Neural cell (in vitro differentiated cells): ENCODE results near the gene PRG2. TPM values are rescaled to one million over a fixed set of nuclear protein-coding genes. Genes with fewer than 3 reads are reported as not detected.

ENCODE experiments used
- H2AFZ ChIP-seq: fragments of 200-600, 300-800 bp; sonication (generic), shearing (Covaris generic); 2 replicates; pipeline ENCODE4 v1.6.0; 2014; ENCODE audit warnings: low read depth, mild to moderate bottlenecking, antibody characterized with exemption, low read length, moderate library complexity
- H3F3A ChIP-seq: fragments of 200-600 bp; shearing (Covaris generic); 2 replicates; pipeline ENCODE4 v1.6.1; 2016; ENCODE audit warnings: mild to moderate bottlenecking, moderate library complexity, mixed read lengths, antibody characterized with exemption, low read length; ENCODE audit not compliant: insufficient read depth, poor library complexity, severe bottlenecking
- H3K27ac ChIP-seq: fragments of 200-600, 300-800 bp; sonication (generic), shearing (Covaris generic); 2 replicates; pipeline ENCODE4 v1.5.1; 2014; ENCODE audit warnings: mild to moderate bottlenecking, low read length, moderate library complexity
- H3K27me3 ChIP-seq: fragments of 300-800, 200-600 bp; sonication (generic), shearing (Covaris generic); 2 replicates; pipeline ENCODE4 v1.6.0; 2014; ENCODE audit warnings: mild to moderate bottlenecking, low read depth, low read length, moderate library complexity; ENCODE audit not compliant: insufficient read depth
- H3K36me3 ChIP-seq: fragments of 300-800, 200-600 bp; sonication (generic), shearing (Covaris generic); 2 replicates; pipeline ENCODE4 v1.5.1; 2014; ENCODE audit warnings: mild to moderate bottlenecking, antibody characterized with exemption, low read length, moderate library complexity; ENCODE audit not compliant: insufficient read depth
- H3K4me2 ChIP-seq: fragments of 300-800, 200-600 bp; sonication (generic), shearing (Covaris generic); 2 replicates; pipeline ENCODE4 v1.6.0; 2014; ENCODE audit warnings: mild to moderate bottlenecking, low read length
- H3K4me3 ChIP-seq: fragments of 300-800, 200-600 bp; sonication (generic), shearing (Covaris generic); 2 replicates; pipeline ENCODE4 v1.5.1; 2014; ENCODE audit warnings: mild to moderate bottlenecking, low read length, moderate library complexity
- H3K79me2 ChIP-seq: fragments of 200-600 bp; shearing (Covaris generic); replicated peaks from 2 replicates; pipeline ENCODE4 v1.6.0; 2014; ENCODE audit warnings: mild to moderate bottlenecking, low read length, moderate library complexity; ENCODE audit not compliant: insufficient read depth
- H3K9ac ChIP-seq: fragments of 300-800, 200-600 bp; sonication (generic), shearing (Covaris generic); 2 replicates; pipeline ENCODE4 v1.6.1; 2016; ENCODE audit warnings: mild to moderate bottlenecking, low read length, mixed read lengths
- H3K9me2 ChIP-seq: fragments of 200-600 bp; shearing (Covaris generic); 2 replicates; pipeline ENCODE4 v1.6.1; 2016; ENCODE audit warnings: mild to moderate bottlenecking, low read length, mixed read lengths; ENCODE audit not compliant: insufficient read depth
- H3K9me3 ChIP-seq: fragments of 200-600, 300-800 bp; sonication (generic), shearing (Covaris generic); 2 replicates; pipeline ENCODE4 v1.6.1; 2016; ENCODE audit warnings: mild to moderate bottlenecking, mixed run types, low read length, moderate library complexity, mixed read lengths
- H4K20me1 ChIP-seq: fragments of 200-600 bp; shearing (Covaris generic); 2 replicates; pipeline ENCODE4 v1.6.1; 2016; ENCODE audit warnings: mild to moderate bottlenecking, mixed run types; ENCODE audit not compliant: insufficient read depth
- MXI1 ChIP-seq: fragments of 450-650 bp; conservative IDR thresholded peaks from 2 replicates; pipeline ENCODE4 v1.6.1; 2014; ENCODE audit warnings: antibody characterized with exemption, mild to moderate bottlenecking; ENCODE audit not compliant: poor library complexity, severe bottlenecking
- POLR2AphosphoS5 ChIP-seq: IDR thresholded peaks from 2 replicates; pipeline ENCODE4 v1.6.1; 2012
- SMC3 ChIP-seq: fragments of 450-650 bp; conservative IDR thresholded peaks from 2 replicates; pipeline ENCODE4 v1.6.1; 2014; ENCODE audit warnings: antibody characterized with exemption, mild to moderate bottlenecking, moderate library complexity; ENCODE audit not compliant: poor library complexity
- TAF1 ChIP-seq: IDR thresholded peaks from 2 replicates; pipeline ENCODE4 v1.6.1; 2012; ENCODE audit warnings: low read depth
- polyA plus RNA-seq: library from polyadenylated mRNA; depleted of rRNA; stranded (reverse); fragments of >200 nt; gene quantifications from 2 replicates; pipeline ENCODE4 v1.2.3, GENCODE V29; 2014
- TF ChIP-seq, protein P1 (sequence below): fragments of 450-650 bp; IDR thresholded peaks from 2 replicates; pipeline ENCODE4 v1.5.1; 2014; ENCODE audit warnings: antibody characterized with exemption, mild to moderate bottlenecking, moderate library complexity; ENCODE audit not compliant: poor library complexity, severe bottlenecking
- TF ChIP-seq, protein P2 (sequence below): IDR thresholded peaks from 2 replicates; pipeline ENCODE4 v1.6.1; 2012; ENCODE audit warnings: borderline replicate concordance

Gene PRG2
- polyA plus RNA-seq, 1 donor from 2014 or later = not detected

DNA sequence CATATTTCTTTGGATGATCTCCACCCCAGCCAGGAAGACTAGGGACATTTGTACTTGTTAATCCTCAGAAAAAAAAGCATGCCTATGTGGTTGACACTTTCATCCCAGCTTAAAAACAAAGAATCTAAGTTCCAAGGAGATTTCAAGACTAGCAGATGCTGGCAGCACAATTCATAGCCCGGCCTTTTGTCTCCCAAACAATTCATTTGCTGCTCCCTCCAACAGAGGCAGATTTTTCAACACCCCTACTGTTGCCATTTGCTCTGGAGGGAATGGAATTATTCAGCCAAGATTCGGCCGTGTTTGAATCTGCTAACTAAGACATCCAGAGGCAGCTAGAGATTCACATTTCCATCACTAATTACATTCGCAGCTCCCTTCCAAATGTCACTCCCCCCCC, 37.0 kb downstream of the PRG2 start:
- no peaks in the 10 kb centered on the region for H3F3A ChIP-seq
- H3K27ac ChIP-seq = no peak overlapping the region
- TF ChIP-seq POLR2AphosphoS5 (no peak), MXI1 (no peak), TAF1 (no peak)
- TF ChIP-seq, protein P1, sequence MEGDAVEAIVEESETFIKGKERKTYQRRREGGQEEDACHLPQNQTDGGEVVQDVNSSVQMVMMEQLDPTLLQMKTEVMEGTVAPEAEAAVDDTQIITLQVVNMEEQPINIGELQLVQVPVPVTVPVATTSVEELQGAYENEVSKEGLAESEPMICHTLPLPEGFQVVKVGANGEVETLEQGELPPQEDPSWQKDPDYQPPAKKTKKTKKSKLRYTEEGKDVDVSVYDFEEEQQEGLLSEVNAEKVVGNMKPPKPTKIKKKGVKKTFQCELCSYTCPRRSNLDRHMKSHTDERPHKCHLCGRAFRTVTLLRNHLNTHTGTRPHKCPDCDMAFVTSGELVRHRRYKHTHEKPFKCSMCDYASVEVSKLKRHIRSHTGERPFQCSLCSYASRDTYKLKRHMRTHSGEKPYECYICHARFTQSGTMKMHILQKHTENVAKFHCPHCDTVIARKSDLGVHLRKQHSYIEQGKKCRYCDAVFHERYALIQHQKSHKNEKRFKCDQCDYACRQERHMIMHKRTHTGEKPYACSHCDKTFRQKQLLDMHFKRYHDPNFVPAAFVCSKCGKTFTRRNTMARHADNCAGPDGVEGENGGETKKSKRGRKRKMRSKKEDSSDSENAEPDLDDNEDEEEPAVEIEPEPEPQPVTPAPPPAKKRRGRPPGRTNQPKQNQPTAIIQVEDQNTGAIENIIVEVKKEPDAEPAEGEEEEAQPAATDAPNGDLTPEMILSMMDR = no peak
- H3K79me2 ChIP-seq = no peaks in the 10 kb centered on the region
- no peak overlapping the region for H3K9ac ChIP-seq
- H2AFZ ChIP-seq = no peak overlapping the region
- no peaks in the 10 kb centered on the region for H4K20me1 ChIP-seq
- H3K9me3 ChIP-seq = no peaks in the 10 kb centered on the region
- no peaks in the 10 kb centered on the region for H3K27me3 ChIP-seq
- H3K4me3 ChIP-seq = no peak overlapping the region
- H3K36me3 ChIP-seq = no peaks in the 10 kb centered on the region
- no peaks in the 10 kb centered on the region for H3K9me2 ChIP-seq
- H3K4me2 ChIP-seq = no peak overlapping the region

DNA sequence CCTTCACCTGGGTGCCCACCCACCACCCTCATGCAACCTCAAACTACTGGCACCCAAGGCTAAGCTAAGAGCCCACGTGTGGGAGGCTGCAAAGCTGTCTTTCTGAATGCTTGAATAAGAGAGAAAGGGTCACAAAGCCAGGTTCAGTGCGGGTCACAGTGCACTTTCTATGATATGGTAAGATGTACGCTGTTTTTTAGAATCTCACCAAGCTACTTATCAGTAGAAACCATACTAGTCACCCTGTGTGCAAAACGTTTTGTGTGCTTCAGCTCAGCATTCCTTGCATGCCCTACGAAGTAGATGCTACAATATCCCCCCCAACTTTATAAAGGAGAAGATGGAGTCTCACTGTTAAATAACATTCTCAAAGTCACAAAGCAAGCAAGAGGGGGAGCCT, 37.4 kb downstream of the PRG2 start:
- Histone ChIP-seq H3K9me3 (no peaks in the 10 kb centered on the region), H3K9ac (no peak overlapping the region), H4K20me1 (no peaks in the 10 kb centered on the region), H3K27ac (no peak overlapping the region), H2AFZ (no peak overlapping the region), H3K4me3 (no peak overlapping the region), H3K79me2 (no peaks in the 10 kb centered on the region), H3K27me3 (no peaks in the 10 kb centered on the region), H3K36me3 (no peaks in the 10 kb centered on the region), H3F3A (no peaks in the 10 kb centered on the region), H3K9me2 (no peaks in the 10 kb centered on the region), H3K4me2 (no peak overlapping the region)
- TF ChIP-seq, protein P1 = no peak
- TF ChIP-seq, protein P2, sequence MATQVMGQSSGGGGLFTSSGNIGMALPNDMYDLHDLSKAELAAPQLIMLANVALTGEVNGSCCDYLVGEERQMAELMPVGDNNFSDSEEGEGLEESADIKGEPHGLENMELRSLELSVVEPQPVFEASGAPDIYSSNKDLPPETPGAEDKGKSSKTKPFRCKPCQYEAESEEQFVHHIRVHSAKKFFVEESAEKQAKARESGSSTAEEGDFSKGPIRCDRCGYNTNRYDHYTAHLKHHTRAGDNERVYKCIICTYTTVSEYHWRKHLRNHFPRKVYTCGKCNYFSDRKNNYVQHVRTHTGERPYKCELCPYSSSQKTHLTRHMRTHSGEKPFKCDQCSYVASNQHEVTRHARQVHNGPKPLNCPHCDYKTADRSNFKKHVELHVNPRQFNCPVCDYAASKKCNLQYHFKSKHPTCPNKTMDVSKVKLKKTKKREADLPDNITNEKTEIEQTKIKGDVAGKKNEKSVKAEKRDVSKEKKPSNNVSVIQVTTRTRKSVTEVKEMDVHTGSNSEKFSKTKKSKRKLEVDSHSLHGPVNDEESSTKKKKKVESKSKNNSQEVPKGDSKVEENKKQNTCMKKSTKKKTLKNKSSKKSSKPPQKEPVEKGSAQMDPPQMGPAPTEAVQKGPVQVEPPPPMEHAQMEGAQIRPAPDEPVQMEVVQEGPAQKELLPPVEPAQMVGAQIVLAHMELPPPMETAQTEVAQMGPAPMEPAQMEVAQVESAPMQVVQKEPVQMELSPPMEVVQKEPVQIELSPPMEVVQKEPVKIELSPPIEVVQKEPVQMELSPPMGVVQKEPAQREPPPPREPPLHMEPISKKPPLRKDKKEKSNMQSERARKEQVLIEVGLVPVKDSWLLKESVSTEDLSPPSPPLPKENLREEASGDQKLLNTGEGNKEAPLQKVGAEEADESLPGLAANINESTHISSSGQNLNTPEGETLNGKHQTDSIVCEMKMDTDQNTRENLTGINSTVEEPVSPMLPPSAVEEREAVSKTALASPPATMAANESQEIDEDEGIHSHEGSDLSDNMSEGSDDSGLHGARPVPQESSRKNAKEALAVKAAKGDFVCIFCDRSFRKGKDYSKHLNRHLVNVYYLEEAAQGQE = no peak

DNA sequence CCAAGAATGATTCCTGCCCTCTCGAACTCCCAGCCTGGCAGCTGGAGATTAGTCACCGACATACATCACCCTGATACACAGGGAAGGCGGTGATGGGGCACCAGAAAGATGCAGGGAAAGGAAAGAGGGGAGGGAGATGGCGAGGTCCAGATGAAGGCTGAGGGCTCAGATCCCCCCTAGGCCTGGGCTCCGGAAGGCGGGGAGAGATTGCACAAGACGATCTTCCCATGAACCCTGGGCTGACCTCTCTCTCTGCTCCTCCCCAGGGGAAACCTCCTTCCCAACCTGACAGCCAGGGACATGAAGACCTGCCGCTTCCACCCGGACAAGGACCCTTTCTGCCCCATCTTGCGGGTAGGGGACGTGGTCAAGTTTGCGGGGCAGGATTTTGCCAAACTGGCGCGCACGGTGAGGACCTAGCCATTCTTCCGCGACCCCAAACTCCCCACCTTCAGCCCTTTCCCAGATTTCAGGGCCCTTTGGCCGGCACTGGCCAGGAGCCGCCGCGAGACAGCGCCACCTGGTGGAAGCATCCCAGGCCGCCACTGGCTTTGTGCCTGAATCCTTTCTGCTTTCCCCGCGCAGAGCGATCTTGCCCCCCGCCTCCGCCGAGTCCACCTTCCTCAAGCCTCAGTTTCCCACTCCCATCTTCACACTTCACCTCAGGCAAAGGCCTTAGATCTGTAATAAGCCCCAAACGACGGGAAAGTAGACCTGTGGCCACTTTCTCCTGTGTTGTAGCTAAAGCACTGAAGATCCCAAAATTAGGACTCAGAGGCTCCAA, 40.8 kb downstream of the PRG2 start:
- H4K20me1 ChIP-seq = no peaks in the 10 kb centered on the region
- H3K9me3 ChIP-seq = no peaks in the 10 kb centered on the region
- H3K27me3 ChIP-seq = no peaks in the 10 kb centered on the region
- no peak overlapping the region for H2AFZ ChIP-seq
- H3K27ac ChIP-seq = no peak overlapping the region
- no peaks in the 10 kb centered on the region for H3K9me2 ChIP-seq
- H3K4me2 ChIP-seq = no peak overlapping the region
- no peaks in the 10 kb centered on the region for H3K36me3 ChIP-seq
- no peak for TF ChIP-seq SMC3
- TF ChIP-seq, protein P1 = peak; percentile 56
- H3K9ac ChIP-seq = no peak overlapping the region
- H3K79me2 ChIP-seq = no peaks in the 10 kb centered on the region
- H3F3A ChIP-seq = no peaks in the 10 kb centered on the region
- H3K4me3 ChIP-seq = no peak overlapping the region
